Measurements from ENCODE around the gene CGB5. TPM values are rescaled to one million over a fixed set of nuclear protein-coding genes. Genes with fewer than 3 reads are reported as not detected.
A peak's percentile ranks its signal among the peaks of the same experiment; 100 is the strongest.
"Not testable (repeated sequence)": the region's sequence is repeated elsewhere in the genome, so short reads cannot be mapped to it uniquely, and the experiment has no call there.

The CGB5 gene
- not detected for total RNA-seq

- H3K27ac Mint-ChIP-seq; CTCF ChIA-PET; H3K4me3 Mint-ChIP-seq; H3K9me3 Mint-ChIP-seq; POLR2A ChIA-PET; DNase-seq; H3K27me3 Mint-ChIP-seq; H3K4me1 Mint-ChIP-seq; H3K36me3 Mint-ChIP-seq (ENCODE audit: low read depth): not testable (repeated sequence)
These were observed at the start of gene CGB5 for GRCh38 chr19:49043548-49043947. Gene CGB5, plus strand, starts transcription at chr19:49043848. Its CDS starts 362 bp downstream, at chr19:49044210.

DNA sequence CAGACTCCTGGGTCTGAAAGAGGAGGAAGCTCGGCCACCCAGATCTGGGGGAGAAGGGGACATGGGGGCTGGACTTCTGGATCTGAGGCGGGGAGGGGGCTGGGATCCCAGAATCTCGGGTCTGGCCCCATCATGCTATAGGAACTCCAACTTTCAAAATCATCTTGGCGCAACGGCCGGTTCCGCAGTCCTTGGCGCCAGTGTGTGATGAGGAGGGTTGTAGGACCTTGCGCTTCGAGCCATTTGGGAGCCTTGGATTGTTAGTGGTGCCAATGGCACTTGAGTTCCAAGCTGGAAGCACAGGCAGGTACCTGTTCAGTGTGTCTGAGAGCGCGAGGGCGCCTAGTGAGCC is 49.6 kb upstream of the CGB5 start:
- DNase-seq, result no peak
- H3K9me3 Mint-ChIP-seq, result no peaks in the 10 kb centered on the region
- no peaks in the 10 kb centered on the region for H3K27me3 Mint-ChIP-seq
- peak overlapping the region; percentile 98 for H3K4me3 Mint-ChIP-seq
- ChIA-PET CTCF (interaction anchor here (0.6 to 3.4 kb wide), 49 partner anchors 8 to 646 kb away, joined by 3 to 103 read pairs (median 5); partner anchors contain the start of genes ALDH16A1, BAX, BCAT2 and FTL), POLR2A (interaction anchor here (0.6 to 2.7 kb wide), 23 partner anchors 10 to 650 kb away, joined by 3 to 16 read pairs (median 4); partner anchors contain the start of genes ALDH16A1, BAX, FTL and NUCB1)
- H3K36me3 Mint-ChIP-seq (ENCODE audit: low read depth), result peaks cover 27% of the 10 kb centered on the region
- peak overlapping the region; percentile 95 for H3K27ac Mint-ChIP-seq
- H3K4me1 Mint-ChIP-seq, result peaks cover 51% of the 10 kb centered on the region

GRCh38 chr19:48997972-48998371 is 45.7 kb upstream of the CGB5 start:
- peak overlapping the region; percentile 4 for H3K27ac Mint-ChIP-seq
- H3K27me3 Mint-ChIP-seq, result no peaks in the 10 kb centered on the region
- DNase-seq, result peak; percentile 71
- ChIA-PET POLR2A (no interaction called here), CTCF (interaction anchor here (0.6 to 6.7 kb wide), 12 partner anchors 11 to 409 kb away, joined by 3 to 52 read pairs (median 4); partner anchors contain the start of gene LHB)
- no peaks in the 10 kb centered on the region for H3K9me3 Mint-ChIP-seq
- peaks cover 22% of the 10 kb centered on the region for H3K36me3 Mint-ChIP-seq (ENCODE audit: low read depth)
- H3K4me1 Mint-ChIP-seq, result peaks cover 37% of the 10 kb centered on the region
- no peak overlapping the region for H3K4me3 Mint-ChIP-seq

DNA sequence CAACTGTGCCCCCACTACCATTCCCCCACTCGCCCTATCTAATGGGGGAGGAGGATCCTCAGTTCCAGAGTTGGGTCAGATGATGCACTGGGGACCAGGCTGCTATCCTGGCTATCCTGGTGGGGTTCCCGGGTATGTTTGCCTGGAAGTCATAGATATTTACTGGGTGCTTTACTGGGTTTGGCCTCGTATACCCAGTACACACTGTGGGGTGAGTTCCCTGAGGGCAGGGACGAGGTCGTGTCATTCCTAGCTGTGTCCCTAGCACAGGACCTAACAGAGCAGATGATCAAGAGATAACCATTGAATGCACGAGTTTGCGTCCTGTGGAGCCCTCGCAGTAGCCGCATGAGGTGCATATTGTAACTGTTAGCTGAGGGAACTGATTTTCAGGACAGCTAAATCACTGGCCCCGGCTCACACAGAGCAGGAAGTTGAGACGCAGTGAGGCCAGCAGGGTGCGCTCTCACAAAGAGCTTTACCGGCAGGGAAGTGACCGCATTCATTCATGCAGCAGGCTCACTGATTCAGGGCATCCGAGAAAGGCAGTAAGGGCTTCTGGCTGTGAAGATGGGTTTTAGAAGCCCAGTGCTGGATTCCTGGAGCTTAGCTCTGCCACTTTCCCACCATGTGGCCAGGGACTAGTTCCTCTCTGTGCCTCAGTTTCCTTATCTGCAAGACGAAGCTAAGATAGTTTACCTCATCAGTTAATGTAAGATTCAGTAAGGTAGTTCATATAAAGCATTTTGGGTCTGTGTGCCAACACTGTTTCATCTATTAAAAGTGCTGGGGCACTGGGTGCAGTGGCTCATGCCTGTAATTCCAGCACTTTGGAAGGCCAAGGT is 43.9 kb upstream of the CGB5 start:
- peaks cover 29% of the 10 kb centered on the region for H3K4me1 Mint-ChIP-seq
- no peaks in the 10 kb centered on the region for H3K9me3 Mint-ChIP-seq
- H3K27me3 Mint-ChIP-seq, result no peaks in the 10 kb centered on the region
- DNase-seq, result peak; percentile 80
- ChIA-PET POLR2A (interaction anchor here (0.8 kb wide), 1 partner anchor 98 kb away, joined by 3 read pairs; no protein-coding TSS in a partner anchor), CTCF (interaction anchor here (0.5 to 6.7 kb wide), 26 partner anchors 10 to 676 kb away, joined by 3 to 52 read pairs (median 4); partner anchors contain the start of genes BAX, CGB2 and LHB)
- no peak overlapping the region for H3K4me3 Mint-ChIP-seq
- H3K36me3 Mint-ChIP-seq (ENCODE audit: low read depth), result peaks cover 27% of the 10 kb centered on the region
- H3K27ac Mint-ChIP-seq, result peak overlapping the region; percentile 19

DNA sequence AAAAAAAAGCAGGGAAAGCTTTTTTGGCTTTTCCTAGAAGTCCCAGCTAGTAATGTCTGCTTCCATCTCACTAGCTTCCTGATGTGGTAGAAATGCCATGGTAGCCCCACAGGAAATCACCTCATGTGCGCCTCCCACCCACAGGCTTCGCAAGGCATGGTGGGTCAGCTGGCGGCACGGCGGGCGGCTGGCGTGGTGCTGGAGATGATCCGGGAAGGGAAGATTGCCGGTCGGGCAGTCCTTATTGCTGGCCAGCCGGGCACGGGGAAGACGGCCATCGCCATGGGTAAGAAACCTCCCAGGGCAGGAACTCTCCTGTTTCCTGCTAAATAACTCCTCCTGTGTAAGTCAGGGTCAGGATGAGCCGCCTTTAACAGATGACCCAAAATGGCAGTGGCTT is 39.5 kb upstream of the CGB5 start:
- H3K9me3 Mint-ChIP-seq, result no peaks in the 10 kb centered on the region
- POLR2A ChIA-PET, result interaction anchor here (1.3 kb wide), 1 partner anchor 11 kb away, joined by 6 read pairs; the partner anchor contains the start of genes GYS1 and RUVBL2
- H3K4me3 Mint-ChIP-seq, result no peak overlapping the region
- H3K27me3 Mint-ChIP-seq, result no peaks in the 10 kb centered on the region
- CTCF ChIA-PET, result interaction anchor here (0.5 to 1.2 kb wide), 2 partner anchors 11 to 789 kb away, joined by 3 to 6 read pairs; partner anchors contain the start of genes GYS1 and RUVBL2
- H3K36me3 Mint-ChIP-seq (ENCODE audit: low read depth), result peaks cover 30% of the 10 kb centered on the region
- no peak for DNase-seq
- H3K4me1 Mint-ChIP-seq, result peaks cover 7% of the 10 kb centered on the region
- no peak overlapping the region for H3K27ac Mint-ChIP-seq

GRCh38 chr19:49004964-49005614 is 38.6 kb upstream of the CGB5 start:
- ChIA-PET CTCF (interaction anchor here (0.6 to 1.2 kb wide), 2 partner anchors 12 to 294 kb away, joined by 3 to 5 read pairs; partner anchors contain the start of genes GYS1 and RUVBL2), POLR2A (no interaction called here)
- peaks cover 27% of the 10 kb centered on the region for H3K36me3 Mint-ChIP-seq (ENCODE audit: low read depth)
- no peaks in the 10 kb centered on the region for H3K27me3 Mint-ChIP-seq
- no peaks in the 10 kb centered on the region for H3K9me3 Mint-ChIP-seq
- H3K4me1 Mint-ChIP-seq, result no peaks in the 10 kb centered on the region
- H3K4me3 Mint-ChIP-seq, result no peak overlapping the region
- H3K27ac Mint-ChIP-seq, result no peak overlapping the region
- no peak for DNase-seq

- DNase-seq, result no peak
- POLR2A ChIA-PET, result interaction anchor here (1.0 kb wide), 1 partner anchor 14 kb away, joined by 3 read pairs; the partner anchor contains the start of genes GYS1 and RUVBL2
- H3K9me3 Mint-ChIP-seq, result no peaks in the 10 kb centered on the region
- H3K36me3 Mint-ChIP-seq (ENCODE audit: low read depth), result peaks cover 37% of the 10 kb centered on the region
- H3K4me1 Mint-ChIP-seq, result no peaks in the 10 kb centered on the region
- no peak overlapping the region for H3K4me3 Mint-ChIP-seq
- no peak overlapping the region for H3K27ac Mint-ChIP-seq
- no peaks in the 10 kb centered on the region for H3K27me3 Mint-ChIP-seq
- CTCF ChIA-PET, result no interaction called here
These were observed 36.7 kb upstream of the CGB5 start for GRCh38 chr19:49006905-49007304.

GRCh38 chr19:49009828-49010227 is 33.8 kb upstream of the CGB5 start:
- Mint-ChIP-seq H3K4me3 (no peak overlapping the region), H3K27me3 (no peaks in the 10 kb centered on the region), H3K9me3 (no peaks in the 10 kb centered on the region), H3K4me1 (no peaks in the 10 kb centered on the region), H3K36me3 (ENCODE audit: low read depth) (peaks cover 36% of the 10 kb centered on the region), H3K27ac (no peak overlapping the region)
- ChIA-PET POLR2A (no interaction called here), CTCF (interaction anchor here (0.8 to 3.4 kb wide), 4 partner anchors 10 to 88 kb away, joined by 3 to 16 read pairs (median 16); partner anchors contain the start of genes GYS1 and RUVBL2)
- no peak for DNase-seq

DNA sequence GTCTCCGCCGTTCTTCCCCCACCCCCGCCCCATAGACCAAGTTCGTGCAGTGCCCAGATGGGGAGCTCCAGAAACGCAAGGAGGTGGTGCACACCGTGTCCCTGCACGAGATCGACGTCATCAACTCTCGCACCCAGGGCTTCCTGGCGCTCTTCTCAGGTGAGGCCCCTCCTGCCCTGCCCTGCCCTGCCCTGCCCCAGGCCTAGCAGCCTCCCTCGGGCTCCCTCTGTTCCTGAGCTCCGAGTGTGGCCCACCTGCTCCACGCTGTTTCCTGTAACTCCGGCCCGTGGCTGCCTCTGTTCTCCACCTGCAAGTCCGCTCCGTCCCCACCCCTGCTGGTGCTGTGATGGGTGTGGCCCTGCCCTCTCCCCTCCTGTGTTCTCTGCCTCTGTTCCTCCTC is 33.2 kb upstream of the CGB5 start:
- CTCF ChIA-PET, result interaction anchor here (0.8 to 3.4 kb wide), 3 partner anchors 11 to 87 kb away, joined by 3 to 16 read pairs (median 15); partner anchors contain the start of genes GYS1 and RUVBL2
- DNase-seq, result no peak
- no peaks in the 10 kb centered on the region for H3K27me3 Mint-ChIP-seq
- H3K27ac Mint-ChIP-seq, result no peak overlapping the region
- POLR2A ChIA-PET, result no interaction called here
- H3K36me3 Mint-ChIP-seq (ENCODE audit: low read depth), result peaks cover 30% of the 10 kb centered on the region
- H3K4me1 Mint-ChIP-seq, result no peaks in the 10 kb centered on the region
- no peaks in the 10 kb centered on the region for H3K9me3 Mint-ChIP-seq
- no peak overlapping the region for H3K4me3 Mint-ChIP-seq

- CTCF ChIA-PET, result interaction anchor here (3.4 kb wide), 1 partner anchor 11 kb away, joined by 16 read pairs; no protein-coding TSS in a partner anchor
- H3K36me3 Mint-ChIP-seq (ENCODE audit: low read depth), result peaks cover 32% of the 10 kb centered on the region
These were observed 32.5 kb upstream of the CGB5 start for GRCh38 chr19:49011194-49011593.

GRCh38 chr19:49014123-49014869 is 29.4 kb upstream of the CGB5 start:
- peaks cover 8% of the 10 kb centered on the region for H3K27me3 Mint-ChIP-seq
- no peak for DNase-seq
- H3K36me3 Mint-ChIP-seq (ENCODE audit: low read depth), result peaks cover 25% of the 10 kb centered on the region
- H3K9me3 Mint-ChIP-seq, result no peaks in the 10 kb centered on the region
- ChIA-PET CTCF (interaction anchor here (1.3 to 2.7 kb wide), 2 partner anchors 14 to 21 kb away, joined by 5 to 8 read pairs; partner anchors contain the start of genes GYS1 and RUVBL2), POLR2A (interaction anchor here (0.5 to 1.5 kb wide), 3 partner anchors 21 to 544 kb away, joined by 3 to 5 read pairs (median 3); partner anchors contain the start of genes GYS1 and RUVBL2)
- no peak overlapping the region for H3K27ac Mint-ChIP-seq
- no peak overlapping the region for H3K4me3 Mint-ChIP-seq
- peaks cover 16% of the 10 kb centered on the region for H3K4me1 Mint-ChIP-seq

More at GRCh38 chr19:49011194-49011593, 32.5 kb upstream of the CGB5 start:
- Mint-ChIP-seq H3K4me1 (no peaks in the 10 kb centered on the region), H3K27me3 (no peaks in the 10 kb centered on the region), H3K27ac (no peak overlapping the region), H3K4me3 (no peak overlapping the region), H3K9me3 (no peaks in the 10 kb centered on the region)
- POLR2A ChIA-PET, result interaction anchor here (1.3 kb wide), 1 partner anchor 17 kb away, joined by 3 read pairs; the partner anchor contains the start of gene RUVBL2
- DNase-seq, result no peak

GRCh38 chr19:49014870-49015255 is 28.8 kb upstream of the CGB5 start:
- ChIA-PET CTCF (interaction anchor here (1.2 kb wide), 1 partner anchor 21 kb away, joined by 4 read pairs; the partner anchor contains the start of genes GYS1 and RUVBL2), POLR2A (no interaction called here)
- Mint-ChIP-seq H3K27me3 (peaks cover 9% of the 10 kb centered on the region), H3K27ac (no peak overlapping the region), H3K36me3 (ENCODE audit: low read depth) (peaks cover 22% of the 10 kb centered on the region), H3K4me3 (no peak overlapping the region), H3K4me1 (peaks cover 21% of the 10 kb centered on the region), H3K9me3 (no peaks in the 10 kb centered on the region)
- no peak for DNase-seq

Measured in activated CD4-positive, alpha-beta memory T cell treated with anti-CD3 and anti-CD28 coated beads, Interleukin-2, amount 10 ng/mL, durations not matched to agents 7 days and 5 days (primary cell).